Measurements from ENCODE around the gene NUP43. TPM values are rescaled to one million over a fixed set of nuclear protein-coding genes. Genes with fewer than 3 reads are reported as not detected.
A peak's percentile ranks its signal among the peaks of the same experiment; 100 is the strongest.

The NUP43 gene
- total RNA-seq, 1 donor from 2014 or later = 27.6 TPM

- Mint-ChIP-seq H3K27ac (ENCODE audit: unreplicated experiment) (no peak overlapping the region), H3K27me3 (ENCODE audit: unreplicated experiment) (peaks cover 4% of the 10 kb centered on the region), H3K9me3 (ENCODE audit: unreplicated experiment) (peaks cover 6% of the 10 kb centered on the region), H3K36me3 (ENCODE audit: unreplicated experiment) (no peaks in the 10 kb centered on the region), H3K4me3 (ENCODE audit: unreplicated experiment) (no peak overlapping the region), H3K4me1 (ENCODE audit: low read depth, unreplicated experiment) (peaks cover 12% of the 10 kb centered on the region)
- DNase-seq = no peak
- TF ChIP-seq CTCF (IDR thresholded peaks at IDR 0.05; ENCODE audit: partially characterized antibody, unreplicated experiment) = no peak
Measured at GRCh38 chr6:149698175-149698574, 48.2 kb downstream of the NUP43 start.

DNA sequence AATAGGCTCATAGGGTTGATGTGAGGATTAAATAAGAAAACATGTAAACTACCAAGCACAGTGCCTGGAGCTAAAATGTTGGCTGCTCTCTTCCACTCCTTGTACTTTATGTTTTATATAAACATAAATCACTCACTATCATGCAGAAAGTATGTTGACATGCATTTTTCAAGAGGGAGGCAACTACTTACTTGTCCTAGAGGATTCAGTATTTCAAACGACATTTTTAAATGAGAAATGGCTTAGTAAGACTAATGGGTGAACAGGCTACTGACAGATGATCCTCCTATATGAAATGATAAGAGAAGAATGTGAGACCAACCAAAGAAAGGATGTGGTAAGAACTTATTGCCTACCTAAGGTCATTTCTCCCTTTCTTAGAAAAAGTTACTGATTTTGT lies 49.4 kb downstream of the NUP43 start:
- Mint-ChIP-seq H3K27me3 (ENCODE audit: unreplicated experiment) (peaks cover 4% of the 10 kb centered on the region), H3K4me1 (ENCODE audit: low read depth, unreplicated experiment) (peaks cover 12% of the 10 kb centered on the region), H3K27ac (ENCODE audit: unreplicated experiment) (no peak overlapping the region), H3K36me3 (ENCODE audit: unreplicated experiment) (no peaks in the 10 kb centered on the region), H3K4me3 (ENCODE audit: unreplicated experiment) (no peak overlapping the region), H3K9me3 (ENCODE audit: unreplicated experiment) (peaks cover 6% of the 10 kb centered on the region)
- no peak for TF ChIP-seq CTCF (IDR thresholded peaks at IDR 0.05; ENCODE audit: partially characterized antibody, unreplicated experiment)
- no peak for DNase-seq

DNA sequence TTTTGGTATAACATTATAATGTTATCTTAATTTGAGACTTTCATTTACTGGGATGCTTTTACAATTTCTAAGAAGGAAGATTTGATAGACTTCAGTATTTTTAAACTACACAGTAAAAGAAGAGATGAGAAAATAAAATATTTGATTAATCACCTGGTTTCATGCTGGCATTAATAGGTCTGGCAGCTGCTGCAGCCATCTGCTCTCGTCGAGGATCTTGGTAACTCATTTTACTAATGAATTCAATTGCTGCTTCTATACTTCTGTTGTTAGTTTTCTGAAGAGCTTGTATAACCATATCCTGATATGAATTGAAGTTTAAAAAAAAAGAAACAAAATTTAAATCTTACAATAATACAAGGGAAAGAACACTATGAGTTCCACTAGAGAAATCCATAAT lies 51.4 kb downstream of the NUP43 start:
- no peaks in the 10 kb centered on the region for H3K36me3 Mint-ChIP-seq (ENCODE audit: unreplicated experiment)
- DNase-seq = peak; percentile 43
- H3K4me3 Mint-ChIP-seq (ENCODE audit: unreplicated experiment) = peak overlapping the region; percentile 57
- peak overlapping the region; percentile 92 for H3K27ac Mint-ChIP-seq (ENCODE audit: unreplicated experiment)
- no peak for TF ChIP-seq CTCF (IDR thresholded peaks at IDR 0.05; ENCODE audit: partially characterized antibody, unreplicated experiment)
- H3K9me3 Mint-ChIP-seq (ENCODE audit: unreplicated experiment) = peaks cover 6% of the 10 kb centered on the region
- peaks cover 12% of the 10 kb centered on the region for H3K4me1 Mint-ChIP-seq (ENCODE audit: low read depth, unreplicated experiment)
- H3K27me3 Mint-ChIP-seq (ENCODE audit: unreplicated experiment) = peaks cover 6% of the 10 kb centered on the region

GRCh38 chr6:149691201-149691600 lies 55.1 kb downstream of the NUP43 start:
- H3K9me3 Mint-ChIP-seq (ENCODE audit: unreplicated experiment) = peaks cover 6% of the 10 kb centered on the region
- no peak for TF ChIP-seq CTCF (IDR thresholded peaks at IDR 0.05; ENCODE audit: partially characterized antibody, unreplicated experiment)
- peaks cover 6% of the 10 kb centered on the region for H3K27me3 Mint-ChIP-seq (ENCODE audit: unreplicated experiment)
- H3K4me1 Mint-ChIP-seq (ENCODE audit: low read depth, unreplicated experiment) = peaks cover 19% of the 10 kb centered on the region
- no peak overlapping the region for H3K4me3 Mint-ChIP-seq (ENCODE audit: unreplicated experiment)
- H3K36me3 Mint-ChIP-seq (ENCODE audit: unreplicated experiment) = no peaks in the 10 kb centered on the region
- no peak for DNase-seq
- no peak overlapping the region for H3K27ac Mint-ChIP-seq (ENCODE audit: unreplicated experiment)

GRCh38 chr6:149686230-149686629 lies 60.1 kb downstream of the NUP43 start:
- H3K36me3 Mint-ChIP-seq (ENCODE audit: unreplicated experiment) = no peaks in the 10 kb centered on the region
- TF ChIP-seq CTCF (IDR thresholded peaks at IDR 0.05; ENCODE audit: partially characterized antibody, unreplicated experiment) = no peak
- no peaks in the 10 kb centered on the region for H3K9me3 Mint-ChIP-seq (ENCODE audit: unreplicated experiment)
- H3K27ac Mint-ChIP-seq (ENCODE audit: unreplicated experiment) = peak overlapping the region; percentile 60
- H3K4me1 Mint-ChIP-seq (ENCODE audit: low read depth, unreplicated experiment) = peaks cover 28% of the 10 kb centered on the region
- H3K4me3 Mint-ChIP-seq (ENCODE audit: unreplicated experiment) = peak overlapping the region; percentile 17
- H3K27me3 Mint-ChIP-seq (ENCODE audit: unreplicated experiment) = peaks cover 3% of the 10 kb centered on the region
- DNase-seq = no peak

Measured in glutamatergic neuron (in vitro differentiated cells).